ENCODE measurements around the gene PRPF38B.

PRPF38B gene

GRCh38 chr1:108728327-108728923, 36.3 kb downstream of the PRPF38B start:
- no peak for DNase-seq (ENCODE audit: low spot score)

GRCh38 chr1:108729481-108729880, 37.4 kb downstream of the PRPF38B start:
- TF ChIP-seq CTCF (IDR thresholded peaks at IDR 0.05; ENCODE audit: poor library complexity, severe bottlenecking) = no peak
- Histone ChIP-seq H3K27me3 (ENCODE audit: insufficient read depth, poor library complexity, severe bottlenecking) (no peaks in the 10 kb centered on the region), H3K9me3 (ENCODE audit: severe bottlenecking) (no peaks in the 10 kb centered on the region), H3K36me3 (ENCODE audit: low read depth) (no peaks in the 10 kb centered on the region), H3K4me1 (ENCODE audit: insufficient read depth, poor library complexity, severe bottlenecking) (no peaks in the 10 kb centered on the region), H3K4me3 (ENCODE audit: severe bottlenecking) (no peak overlapping the region), H3K27ac (ENCODE audit: poor library complexity, severe bottlenecking) (no peak overlapping the region)
- ATAC-seq (ENCODE audit: low read depth) (no peak), DNase-seq (ENCODE audit: low spot score) (no peak)

More at GRCh38 chr1:108728327-108728923, 36.3 kb downstream of the PRPF38B start:
- Histone ChIP-seq H3K27me3 (ENCODE audit: insufficient read depth, poor library complexity, severe bottlenecking) (no peaks in the 10 kb centered on the region), H3K27ac (ENCODE audit: poor library complexity, severe bottlenecking) (no peak overlapping the region), H3K9me3 (ENCODE audit: severe bottlenecking) (no peaks in the 10 kb centered on the region), H3K4me1 (ENCODE audit: insufficient read depth, poor library complexity, severe bottlenecking) (no peaks in the 10 kb centered on the region), H3K4me3 (ENCODE audit: severe bottlenecking) (no peak overlapping the region), H3K36me3 (ENCODE audit: low read depth) (no peaks in the 10 kb centered on the region)
- ATAC-seq (ENCODE audit: low read depth) = no peak
- no peak for TF ChIP-seq CTCF (IDR thresholded peaks at IDR 0.05; ENCODE audit: poor library complexity, severe bottlenecking)

GRCh38 chr1:108732398-108732797, 40.3 kb downstream of the PRPF38B start:
- no peak for DNase-seq (ENCODE audit: low spot score)
- no peaks in the 10 kb centered on the region for H3K27me3 ChIP-seq (ENCODE audit: insufficient read depth, poor library complexity, severe bottlenecking)
- ATAC-seq (ENCODE audit: low read depth) = no peak
- no peaks in the 10 kb centered on the region for H3K36me3 ChIP-seq (ENCODE audit: low read depth)
- H3K4me1 ChIP-seq (ENCODE audit: insufficient read depth, poor library complexity, severe bottlenecking) = no peaks in the 10 kb centered on the region
- H3K27ac ChIP-seq (ENCODE audit: poor library complexity, severe bottlenecking) = no peak overlapping the region
- no peak for TF ChIP-seq CTCF (IDR thresholded peaks at IDR 0.05; ENCODE audit: poor library complexity, severe bottlenecking)
- H3K9me3 ChIP-seq (ENCODE audit: severe bottlenecking) = no peaks in the 10 kb centered on the region
- no peak overlapping the region for H3K4me3 ChIP-seq (ENCODE audit: severe bottlenecking)

GRCh38 chr1:108734171-108734865, 42.2 kb downstream of the PRPF38B start:
- H3K36me3 ChIP-seq (ENCODE audit: low read depth) = no peaks in the 10 kb centered on the region
- no peak for ATAC-seq (ENCODE audit: low read depth)
- TF ChIP-seq CTCF (IDR thresholded peaks at IDR 0.05; ENCODE audit: poor library complexity, severe bottlenecking) = no peak

GRCh38 chr1:108742253-108742652, 50.1 kb downstream of the PRPF38B start:
- DNase-seq (ENCODE audit: low spot score) (no peak), ATAC-seq (ENCODE audit: low read depth) (no peak)
- H3K9me3 ChIP-seq (ENCODE audit: severe bottlenecking) = no peaks in the 10 kb centered on the region
- TF ChIP-seq CTCF (IDR thresholded peaks at IDR 0.05; ENCODE audit: poor library complexity, severe bottlenecking) = no peak
- no peak overlapping the region for H3K4me3 ChIP-seq (ENCODE audit: severe bottlenecking)
- H3K36me3 ChIP-seq (ENCODE audit: low read depth) = no peaks in the 10 kb centered on the region
- no peaks in the 10 kb centered on the region for H3K4me1 ChIP-seq (ENCODE audit: insufficient read depth, poor library complexity, severe bottlenecking)
- H3K27me3 ChIP-seq (ENCODE audit: insufficient read depth, poor library complexity, severe bottlenecking) = no peaks in the 10 kb centered on the region
- no peak overlapping the region for H3K27ac ChIP-seq (ENCODE audit: poor library complexity, severe bottlenecking)

More at GRCh38 chr1:108734171-108734865, 42.2 kb downstream of the PRPF38B start:
- H3K27me3 ChIP-seq (ENCODE audit: insufficient read depth, poor library complexity, severe bottlenecking) = no peaks in the 10 kb centered on the region
- no peaks in the 10 kb centered on the region for H3K9me3 ChIP-seq (ENCODE audit: severe bottlenecking)
- H3K4me1 ChIP-seq (ENCODE audit: insufficient read depth, poor library complexity, severe bottlenecking) = no peaks in the 10 kb centered on the region
- no peak overlapping the region for H3K27ac ChIP-seq (ENCODE audit: poor library complexity, severe bottlenecking)
- DNase-seq (ENCODE audit: low spot score) = no peak
- no peak overlapping the region for H3K4me3 ChIP-seq (ENCODE audit: severe bottlenecking)

Data from RWPE2 (cell line).